Measurements from ENCODE around the gene HBEGF.

HBEGF gene

GRCh38 chr5:140302786-140303639 is 43.4 kb downstream of the HBEGF start, which contains the start of gene PFDN1:
TSS of gene PFDN1 (minus strand) at chr5:140303101. CDS start at chr5:140303073, 28 bp downstream.
- DNase-seq (ENCODE audit: low read depth in 2 of 2): peak; percentile 86 to 87

DNA sequence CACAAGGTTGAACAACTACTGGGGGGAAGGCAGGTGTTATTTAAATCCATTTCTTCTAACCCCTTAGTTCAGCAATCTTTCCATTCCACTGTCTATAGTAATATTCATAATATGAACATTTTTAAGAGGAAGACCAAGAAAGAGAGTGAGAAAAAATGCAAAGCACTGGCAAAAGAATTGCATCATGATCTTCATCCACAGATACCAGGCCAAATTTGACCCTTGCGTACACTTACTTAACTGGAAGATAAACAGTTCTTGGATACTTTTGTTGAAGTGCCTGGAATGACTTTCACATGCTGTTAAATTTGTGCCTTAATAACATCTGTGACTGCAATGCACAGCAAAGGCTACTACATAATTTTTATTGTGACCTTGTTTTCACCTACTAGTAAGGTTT is 45.3 kb downstream of the HBEGF start:
- DNase-seq (ENCODE audit: low read depth in 2 of 2): no peak

DNA sequence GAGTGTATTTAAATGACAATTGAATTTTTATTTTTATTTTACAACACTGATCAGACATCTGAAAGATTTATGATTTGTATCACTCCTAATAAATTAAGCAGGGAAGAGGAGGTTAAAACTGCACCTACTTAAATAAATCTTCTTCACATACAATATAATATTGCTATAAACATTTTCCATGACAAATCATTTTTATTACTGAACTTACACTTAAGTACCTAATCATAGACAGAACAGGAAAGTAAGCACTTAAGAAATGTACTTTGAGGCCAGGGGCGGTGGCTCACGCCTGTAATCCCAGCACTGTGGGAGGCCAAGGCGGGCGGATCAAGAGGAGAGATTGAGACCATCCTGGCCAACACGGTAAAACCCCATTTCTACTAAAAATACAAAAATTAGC is 47.3 kb downstream of the HBEGF start:
- no peak for DNase-seq (ENCODE audit: low read depth in 2 of 2)

GRCh38 chr5:140298183-140298601 is 48.2 kb downstream of the HBEGF start:
- no peak for DNase-seq (ENCODE audit: low read depth in 2 of 2)

- no peak for DNase-seq (ENCODE audit: low read depth in 2 of 2)
Measured at GRCh38 chr5:140297283-140297682, 49.1 kb downstream of the HBEGF start.

DNA sequence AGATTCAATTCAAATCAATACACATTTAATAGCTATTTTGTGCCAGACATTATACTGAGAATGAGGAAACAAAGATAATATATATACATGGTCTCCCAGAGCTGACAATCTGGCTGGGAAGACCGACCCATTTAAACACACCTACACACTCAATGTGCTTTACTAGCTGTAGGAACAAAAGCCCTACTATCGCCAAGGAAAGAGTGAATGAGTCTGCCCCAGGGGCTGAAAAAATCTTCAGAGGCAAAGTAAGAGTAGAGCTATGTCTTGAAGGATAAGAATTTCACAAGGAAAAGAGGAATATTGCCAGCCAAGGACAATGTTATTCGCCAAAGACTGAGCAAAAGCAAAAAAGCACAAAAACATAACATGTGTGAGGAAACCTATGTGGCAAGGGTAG is 50.1 kb downstream of the HBEGF start:
- DNase-seq (ENCODE audit: low read depth in 2 of 2): no peak

DNA sequence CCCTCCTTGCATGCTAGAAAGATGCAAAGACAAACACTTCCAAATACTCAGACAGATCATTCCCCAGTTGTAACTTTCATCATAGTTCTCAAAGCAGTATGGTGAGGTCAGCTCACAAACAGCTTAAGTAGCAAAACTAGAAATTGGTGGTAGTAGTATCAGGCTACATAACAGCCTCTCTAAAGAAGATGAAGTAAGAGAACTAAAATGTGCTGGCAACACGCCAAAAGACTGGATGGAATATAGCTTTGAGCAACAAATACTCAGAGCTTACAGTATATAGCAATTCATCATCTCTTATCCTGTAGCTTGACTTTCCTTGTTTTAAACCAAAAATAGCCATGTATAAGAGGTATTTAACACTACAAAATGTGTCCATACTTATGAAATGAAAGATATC is 51.0 kb downstream of the HBEGF start:
- no peak for DNase-seq (ENCODE audit: low read depth in 2 of 2)

GRCh38 chr5:140294753-140295152 is 51.6 kb downstream of the HBEGF start:
- no peak for DNase-seq (ENCODE audit: low read depth in 2 of 2)

GRCh38 chr5:140293849-140294100 is 52.6 kb downstream of the HBEGF start:
- DNase-seq (ENCODE audit: low read depth in 2 of 2): no peak

DNA sequence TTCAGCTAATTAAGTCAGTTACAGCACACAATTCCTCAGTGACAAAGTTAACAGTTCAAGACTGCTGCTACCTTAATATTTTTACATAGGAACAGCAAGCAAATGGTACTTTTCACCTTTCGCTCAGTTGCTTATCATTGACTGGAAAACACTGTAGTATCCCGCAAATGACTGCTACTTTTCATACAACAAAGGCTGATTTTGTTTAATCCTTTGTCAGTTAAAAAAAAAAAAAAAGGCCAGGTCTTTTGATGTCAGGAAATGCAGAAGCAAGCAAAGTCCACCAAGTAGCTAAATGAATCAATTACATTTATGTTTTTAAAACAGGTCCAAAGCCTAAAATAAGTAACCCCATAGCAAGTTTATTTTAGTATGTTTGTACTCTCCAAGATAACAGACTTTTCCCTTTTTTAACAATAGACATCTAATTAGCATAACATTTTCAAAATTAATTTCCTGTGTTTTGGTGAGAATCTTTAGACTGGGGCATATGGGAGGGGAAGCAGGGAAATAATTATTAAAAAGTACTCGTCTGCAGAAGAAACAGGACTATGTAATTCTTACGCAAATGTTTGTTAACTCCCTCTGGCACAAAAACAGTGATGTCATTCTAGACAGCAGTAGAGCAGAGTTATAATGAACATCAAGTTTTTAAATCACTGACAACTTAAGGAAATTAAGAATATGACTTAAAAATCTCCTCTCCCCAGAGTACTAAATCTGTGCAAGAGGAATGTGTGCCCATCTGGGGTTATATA is 53.1 kb downstream of the HBEGF start:
- no peak for DNase-seq (ENCODE audit: low read depth in 2 of 2)

DNA sequence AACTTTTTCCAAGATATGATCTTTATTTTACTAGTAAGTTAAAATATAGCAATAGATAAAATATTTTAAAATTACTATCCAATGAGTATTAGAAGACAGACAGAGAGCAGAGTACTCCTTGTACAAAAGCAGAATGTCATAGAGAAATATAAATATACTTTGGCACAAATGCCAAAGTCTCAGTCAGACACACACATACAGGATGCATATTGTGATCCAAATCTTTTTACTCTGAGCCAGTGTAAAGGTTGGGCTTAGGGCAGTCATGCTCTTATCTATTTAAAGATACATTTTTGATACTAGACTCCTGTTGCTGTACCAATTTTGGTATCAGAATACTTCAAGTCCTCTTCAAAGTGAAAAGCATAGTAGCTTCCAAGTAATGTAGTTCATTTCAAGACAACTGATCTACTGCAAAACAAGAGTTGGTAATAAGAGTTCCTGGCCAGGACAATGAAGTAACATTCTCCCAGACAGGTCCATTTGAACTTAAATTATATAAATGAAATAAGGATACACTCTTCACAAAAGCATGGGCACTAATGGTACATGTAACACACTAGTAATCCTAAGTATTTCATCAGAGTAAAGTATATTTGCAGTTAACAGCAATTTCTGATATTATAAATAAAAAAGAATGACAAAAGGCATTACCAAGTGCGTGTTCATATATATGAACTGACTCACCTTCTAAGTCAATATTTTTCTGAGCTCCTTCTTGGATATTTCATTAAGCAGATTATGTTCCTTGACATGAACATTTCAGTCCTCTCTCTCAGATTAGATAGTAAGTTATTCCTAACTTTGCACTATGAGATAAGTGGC is 54.0 kb downstream of the HBEGF start:
- DNase-seq (ENCODE audit: low read depth in 2 of 2): no peak

DNA sequence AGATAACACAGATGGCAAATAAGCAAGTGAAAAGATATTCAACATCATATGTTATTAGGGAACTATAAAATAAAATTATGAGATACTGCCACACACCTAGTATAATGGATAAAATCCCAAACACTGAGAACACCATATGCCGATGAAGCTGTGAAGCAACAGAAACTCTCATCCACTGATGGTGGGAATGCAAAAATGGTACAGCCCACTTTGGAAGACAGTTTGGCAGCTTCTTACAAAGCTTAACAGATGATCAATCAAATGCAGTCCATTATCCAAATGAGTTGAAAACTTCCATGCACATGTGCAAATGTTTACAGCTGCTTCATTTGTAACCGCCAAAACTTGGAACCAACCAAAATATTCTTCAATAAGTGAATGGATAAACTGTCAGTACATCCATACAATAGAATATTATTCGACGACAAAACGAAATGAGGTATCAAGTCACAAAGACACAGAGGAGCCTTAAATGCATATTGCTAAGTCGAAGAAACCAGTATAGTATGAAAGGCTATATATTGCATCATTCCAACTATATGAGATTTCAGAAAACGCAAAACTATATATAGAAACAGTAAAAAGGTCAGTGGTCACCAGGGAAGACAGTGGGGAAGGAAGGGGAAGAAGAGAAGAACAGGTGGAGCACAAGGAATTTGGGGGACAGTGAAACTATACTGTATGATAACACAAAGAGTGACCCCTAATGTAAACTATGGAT is 58.4 kb downstream of the HBEGF start:
- DNase-seq (ENCODE audit: low read depth in 2 of 2): no peak

DNA sequence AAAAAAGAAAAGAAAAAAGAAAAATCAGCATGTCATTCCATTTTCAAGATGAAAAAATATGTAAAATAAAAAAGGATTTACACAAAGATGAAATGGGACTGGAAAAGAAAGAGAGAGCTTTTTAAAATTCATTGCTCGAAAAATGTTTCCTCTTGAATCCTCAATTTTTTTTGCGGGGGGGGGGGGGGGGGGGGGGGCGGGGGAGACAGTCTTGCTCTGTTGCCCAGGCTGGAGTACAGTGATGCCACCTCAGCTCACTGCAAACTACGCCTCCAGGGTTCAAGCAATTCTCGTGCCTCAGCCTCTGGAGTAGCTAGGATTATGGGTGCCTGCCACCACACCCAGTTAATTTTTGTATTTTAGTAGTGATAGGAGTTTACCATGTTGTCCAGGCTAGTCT is 60.0 kb downstream of the HBEGF start:
- DNase-seq (ENCODE audit: low read depth in 2 of 2): no peak

GRCh38 chr5:140284013-140284412 is 62.4 kb downstream of the HBEGF start:
- DNase-seq (ENCODE audit: low read depth in 2 of 2): no peak

All from stimulated activated CD4-positive, alpha-beta T cell treated with anti-CD3 and anti-CD28 coated beads, Interleukin-15, amount 100 ng/mL, for 48 hours (primary cell).